Spinal cord (tissue), 10 donors: ENCODE data around the gene C1QTNF12. TPM values are rescaled to one million over a fixed set of nuclear protein-coding genes. Genes with fewer than 3 reads are reported as not detected.

Experiments
- DNase-seq, 6 donors: peaks; one replicate each; pipeline versions ENCODE4 v3.0.0 to v3.0.0-alpha.2; 2013 to 2015; ENCODE audit warnings: low spot score in 6 of 6, low read depth in 4 of 6
- H3K27ac ChIP-seq: one replicate; pipeline ENCODE4 v1.5.1; 2013; ENCODE audit warnings: low read depth, low read length, control low read depth
- H3K27me3 ChIP-seq: one replicate; pipeline ENCODE4 v1.6.1; 2013; ENCODE audit warnings: low read length; ENCODE audit not compliant: control insufficient read depth, insufficient read depth
- H3K36me3 ChIP-seq: one replicate; pipeline ENCODE4 v1.6.1; 2013; ENCODE audit warnings: low read length; ENCODE audit not compliant: control insufficient read depth, insufficient read depth
- H3K4me1 ChIP-seq: one replicate; pipeline ENCODE4 v1.6.1; 2013; ENCODE audit warnings: low read length; ENCODE audit not compliant: control insufficient read depth, insufficient read depth
- H3K4me3 ChIP-seq: one replicate; pipeline ENCODE4 v1.5.1; 2013; ENCODE audit warnings: low read depth, low read length, control low read depth
- H3K9me3 ChIP-seq: one replicate; pipeline ENCODE4 v1.6.1; 2013; ENCODE audit warnings: low read length; ENCODE audit not compliant: control insufficient read depth, insufficient read depth
- WGBS: methylation state at CpG from one replicate; pipeline ENCODE4 v1.1.5; 2013; ENCODE audit warnings: missing lambda C conversion rate; ENCODE audit not compliant: insufficient coverage; 5-methylcytosine and 5-hydroxymethylcytosine counted together
- polyA plus RNA-seq, 2 donors: library from polyadenylated mRNA; unstranded; fragments of 120-200 nt; gene quantifications; one replicate each; pipeline ENCODE4 v1.2.1, GENCODE V29; 2013; ENCODE audit not compliant: insufficient read length in 2 of 2
- total RNA-seq, 2 donors: library from RNA; depleted of rRNA in 1 of 2; stranded (reverse); fragments of 120-200 nt in 1 of 2; fragments of >200 nt in 1 of 2; gene quantifications; one replicate each; pipeline versions ENCODE4 v1.2.3 to v1.2.4, GENCODE V29; 2013 to 2014
- donor health status: healthy.

C1QTNF12 gene
- total and polyA plus RNA-seq, 4 donors, result 1.4 to 10.4 (median 4.2) TPM

- Histone ChIP-seq H3K4me3 (no peak overlapping the region), H3K36me3 (peaks cover 72% of the 10 kb centered on the region), H3K27me3 (no peaks in the 10 kb centered on the region), H3K27ac (no peak overlapping the region), H3K4me1 (no peaks in the 10 kb centered on the region), H3K9me3 (no peaks in the 10 kb centered on the region)
- WGBS, result 93% methylated on average over 20 of the region's 21 CpGs
- DNase-seq, result no peak
Observed at GRCh38 chr1:1215881-1216605, 30.5 kb downstream of the C1QTNF12 start.

- DNase-seq, result no peak
- Histone ChIP-seq H3K27ac (no peak overlapping the region), H3K27me3 (no peaks in the 10 kb centered on the region), H3K4me3 (no peak overlapping the region), H3K9me3 (no peaks in the 10 kb centered on the region), H3K4me1 (no peaks in the 10 kb centered on the region), H3K36me3 (peaks cover 64% of the 10 kb centered on the region)
- 91% methylated on average over 3 of the region's 11 CpGs for WGBS
Observed at GRCh38 chr1:1215080-1215676, 31.3 kb downstream of the C1QTNF12 start.

- WGBS, result 67% methylated on average over 54 of the region's 56 CpGs
- Histone ChIP-seq H3K4me1 (peaks cover under 1% of the 10 kb centered on the region), H3K4me3 (no peak within 1 kb of the TSS), H3K27ac (no peak within 1 kb of the TSS), H3K36me3 (peaks cover 48% of the 10 kb centered on the region), H3K9me3 (no peaks in the 10 kb centered on the region), H3K27me3 (no peaks in the 10 kb centered on the region)
- no peak for DNase-seq
Observed at GRCh38 chr1:1213345-1214265, 32.9 kb downstream of the C1QTNF12 start, which contains the start of gene TNFRSF4. TNFRSF4 (minus strand) TSS chr1:1214153; CDS start chr1:1214127, 26 bp downstream.

GRCh38 chr1:1212780-1213344 lies 33.7 kb downstream of the C1QTNF12 start:
- H3K4me1 ChIP-seq, result peaks cover 8% of the 10 kb centered on the region
- no peak for DNase-seq
- H3K27me3 ChIP-seq, result peaks cover 4% of the 10 kb centered on the region
- no peak overlapping the region for H3K27ac ChIP-seq
- H3K36me3 ChIP-seq, result peaks cover 41% of the 10 kb centered on the region
- H3K9me3 ChIP-seq, result no peaks in the 10 kb centered on the region
- WGBS, result 75% methylated on average over 24 of the region's 24 CpGs
- no peak overlapping the region for H3K4me3 ChIP-seq

GRCh38 chr1:1211541-1212441 lies 34.7 kb downstream of the C1QTNF12 start:
- Histone ChIP-seq H3K36me3 (peaks cover 30% of the 10 kb centered on the region), H3K27ac (no peak overlapping the region), H3K4me1 (peaks cover 10% of the 10 kb centered on the region), H3K27me3 (peaks cover 14% of the 10 kb centered on the region), H3K9me3 (no peaks in the 10 kb centered on the region), H3K4me3 (no peak overlapping the region)
- DNase-seq, result no peak
- 85% methylated on average over 28 of the region's 28 CpGs for WGBS

- Histone ChIP-seq H3K27me3 (peaks cover 21% of the 10 kb centered on the region), H3K27ac (no peak overlapping the region), H3K36me3 (peaks cover 22% of the 10 kb centered on the region), H3K4me1 (peaks cover 19% of the 10 kb centered on the region), H3K9me3 (no peaks in the 10 kb centered on the region), H3K4me3 (no peak overlapping the region)
- 90% methylated on average over 29 of the region's 31 CpGs for WGBS
- DNase-seq, result no peak
Observed at GRCh38 chr1:1210726-1211540, 35.6 kb downstream of the C1QTNF12 start.

GRCh38 chr1:1208713-1209433 lies 37.6 kb downstream of the C1QTNF12 start:
- Histone ChIP-seq H3K27ac (no peak overlapping the region), H3K27me3 (peaks cover 30% of the 10 kb centered on the region), H3K4me1 (peaks cover 21% of the 10 kb centered on the region), H3K4me3 (no peak overlapping the region), H3K9me3 (no peaks in the 10 kb centered on the region), H3K36me3 (peaks cover 5% of the 10 kb centered on the region)
- WGBS, result 76% methylated on average over 26 of the region's 38 CpGs
- no peak for DNase-seq

GRCh38 chr1:1207571-1207892 lies 39.0 kb downstream of the C1QTNF12 start:
- no peak for DNase-seq
- Histone ChIP-seq H3K9me3 (no peaks in the 10 kb centered on the region), H3K27ac (no peak overlapping the region), H3K4me1 (peaks cover 21% of the 10 kb centered on the region), H3K4me3 (no peak overlapping the region), H3K27me3 (peaks cover 30% of the 10 kb centered on the region), H3K36me3 (no peaks in the 10 kb centered on the region)
- 82% methylated on average over 6 of the region's 11 CpGs for WGBS
